HG03460 (cell line): ENCODE data around the gene ALDH1A1.

Source experiments
- ATAC-seq: cut with Tn5 transposase; IDR thresholded peaks from one replicate; pipeline ENCODE4 v1.9.1; 2021; ENCODE audit not compliant: unreplicated experiment

The ALDH1A1 gene

GRCh38 chr9:72858089-72858912 lies 94.6 kb downstream of the ALDH1A1 start:
- no peak for ATAC-seq

GRCh38 chr9:72857624-72857996 lies 95.2 kb downstream of the ALDH1A1 start:
- no peak for ATAC-seq

- ATAC-seq, result no peak
Measured at GRCh38 chr9:72856972-72857623, 95.8 kb downstream of the ALDH1A1 start.

- no peak for ATAC-seq
Measured at GRCh38 chr9:72855890-72856523, 96.8 kb downstream of the ALDH1A1 start.

GRCh38 chr9:72855321-72855720 lies 97.5 kb downstream of the ALDH1A1 start:
- ATAC-seq, result no peak
